Calu3 (cell line): Measurements from ENCODE around the gene CDX2. TPM values are rescaled to one million over a fixed set of nuclear protein-coding genes. Genes with fewer than 3 reads are reported as not detected.

Experiments used
- BruUV-seq: library from RNA; stranded (reverse); fragments of 400-500 nt; replicated peaks from 2 replicates; lab custom pipeline; 2021; lab: Mats Ljungman, UMichigan
- CTCF ChIA-PET: fragments of 300-600 bp; sonication (Branson Sonifier 250); formaldehyde crosslinking; loops from one replicate; lab custom pipeline; 2022; ENCODE audit warnings: antibody characterized with exemption; lab: Charles Lee
- DNase-seq: peaks from one replicate; pipeline ENCODE4 v3.0.0; 2022
- H3K27ac Mint-ChIP-seq: one replicate; pipeline ENCODE4 v1.8.0; 2022; ENCODE audit warnings: mixed read lengths; ENCODE audit not compliant: unreplicated experiment
- H3K27me3 Mint-ChIP-seq: one replicate; pipeline ENCODE4 v1.8.0; 2022; ENCODE audit warnings: mixed read lengths; ENCODE audit not compliant: unreplicated experiment
- H3K36me3 Mint-ChIP-seq: one replicate; pipeline ENCODE4 v1.8.0; 2022; ENCODE audit warnings: mild to moderate bottlenecking, moderate library complexity, mixed read lengths; ENCODE audit not compliant: insufficient read depth, unreplicated experiment
- H3K4me1 Mint-ChIP-seq: one replicate; pipeline ENCODE4 v1.8.0; 2022; ENCODE audit warnings: mild to moderate bottlenecking, low read depth, mixed read lengths; ENCODE audit not compliant: unreplicated experiment
- H3K4me3 Mint-ChIP-seq: one replicate; pipeline ENCODE4 v1.8.0; 2022; ENCODE audit warnings: mild to moderate bottlenecking, low read depth, moderate library complexity, mixed read lengths; ENCODE audit not compliant: unreplicated experiment
- H3K9me3 Mint-ChIP-seq: one replicate; pipeline ENCODE4 v1.8.0; 2022; ENCODE audit warnings: low read depth, mixed read lengths; ENCODE audit not compliant: unreplicated experiment
- intact Hi-C: fragments of 100-400 bp; cut with micrococcal nuclease; formaldehyde crosslinking; loops from one replicate; pipeline ENCODE4 v1.10.0; 2022; ENCODE audit not compliant: unreplicated experiment
- total RNA-seq: library from RNA; stranded (reverse); gene quantifications from 2 replicates; pipeline ENCODE4 v1.2.3, GENCODE V29; 2022
- TF ChIP-seq, protein P1 (sequence below): fragments of 200-600 bp; IDR thresholded peaks from one replicate; pipeline ENCODE4 v1.8.0; 2022; ENCODE audit warnings: antibody characterized with exemption; ENCODE audit not compliant: unreplicated experiment

CDX2 gene
- total RNA-seq, 1 experiment from 2014 or later = not detected

DNA sequence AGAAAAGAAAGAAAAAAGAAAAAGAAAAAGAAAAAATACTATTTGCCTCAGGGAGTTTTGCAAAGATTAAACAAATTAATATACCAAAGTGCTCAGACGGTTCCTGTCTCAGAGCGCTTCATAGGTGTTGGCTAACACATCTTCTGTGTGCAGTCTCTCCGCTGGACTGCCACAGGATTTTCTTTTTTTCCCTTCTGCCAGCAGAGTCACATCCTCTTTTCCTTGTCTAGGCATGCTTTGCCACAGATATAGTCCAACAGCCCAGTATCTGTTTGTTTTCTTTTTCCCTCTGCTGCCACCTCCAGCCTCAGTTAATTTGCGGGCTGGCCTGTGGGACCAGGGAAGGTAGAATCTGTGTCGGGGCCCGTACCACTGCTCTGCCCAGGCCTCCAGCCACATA lies 22.8 kb upstream of the CDX2 start:
- no TSS peak for BruUV-seq
- H3K36me3 Mint-ChIP-seq = no peaks in the 10 kb centered on the region
- H3K4me1 Mint-ChIP-seq = no peaks in the 10 kb centered on the region
- no peak overlapping the region for H3K27ac Mint-ChIP-seq
- peaks cover 29% of the 10 kb centered on the region for H3K27me3 Mint-ChIP-seq
- TF ChIP-seq, protein P1, sequence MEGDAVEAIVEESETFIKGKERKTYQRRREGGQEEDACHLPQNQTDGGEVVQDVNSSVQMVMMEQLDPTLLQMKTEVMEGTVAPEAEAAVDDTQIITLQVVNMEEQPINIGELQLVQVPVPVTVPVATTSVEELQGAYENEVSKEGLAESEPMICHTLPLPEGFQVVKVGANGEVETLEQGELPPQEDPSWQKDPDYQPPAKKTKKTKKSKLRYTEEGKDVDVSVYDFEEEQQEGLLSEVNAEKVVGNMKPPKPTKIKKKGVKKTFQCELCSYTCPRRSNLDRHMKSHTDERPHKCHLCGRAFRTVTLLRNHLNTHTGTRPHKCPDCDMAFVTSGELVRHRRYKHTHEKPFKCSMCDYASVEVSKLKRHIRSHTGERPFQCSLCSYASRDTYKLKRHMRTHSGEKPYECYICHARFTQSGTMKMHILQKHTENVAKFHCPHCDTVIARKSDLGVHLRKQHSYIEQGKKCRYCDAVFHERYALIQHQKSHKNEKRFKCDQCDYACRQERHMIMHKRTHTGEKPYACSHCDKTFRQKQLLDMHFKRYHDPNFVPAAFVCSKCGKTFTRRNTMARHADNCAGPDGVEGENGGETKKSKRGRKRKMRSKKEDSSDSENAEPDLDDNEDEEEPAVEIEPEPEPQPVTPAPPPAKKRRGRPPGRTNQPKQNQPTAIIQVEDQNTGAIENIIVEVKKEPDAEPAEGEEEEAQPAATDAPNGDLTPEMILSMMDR = no peak
- intact Hi-C loops = no loop called here
- CTCF ChIA-PET = no interaction called here
- H3K9me3 Mint-ChIP-seq = no peaks in the 10 kb centered on the region
- no peak overlapping the region for H3K4me3 Mint-ChIP-seq
- DNase-seq = no peak

DNA sequence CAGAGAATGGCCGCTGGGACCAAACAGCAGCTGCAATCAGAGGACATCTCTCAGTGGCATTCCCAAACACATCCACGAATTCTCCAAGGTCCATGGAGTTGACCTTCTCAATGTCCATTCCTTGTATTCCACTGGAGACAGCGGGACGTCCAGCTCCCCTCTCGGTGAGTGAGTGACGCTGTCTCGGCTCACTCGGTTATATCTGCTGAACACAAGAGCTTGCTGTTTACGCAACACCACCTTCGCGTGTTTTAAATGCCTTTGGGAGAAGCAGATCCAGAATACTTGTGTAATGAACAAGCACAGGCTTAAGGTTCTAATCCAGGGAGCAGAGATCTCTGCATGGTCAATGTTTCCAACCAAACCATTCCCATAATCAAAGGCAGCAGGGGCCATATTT lies 19.4 kb upstream of the CDX2 start, which contains the start of gene URAD:
Gene URAD (minus strand): TSS at position 174 of the 400 bp plus-strand sequence. CDS start 56 bp downstream, at position 118.
- H3K4me1 Mint-ChIP-seq = no peaks in the 10 kb centered on the region
- no peak within 1 kb of the TSS for H3K27ac Mint-ChIP-seq
- TF ChIP-seq, protein P1 = no peak
- no peak for DNase-seq
- H3K27me3 Mint-ChIP-seq = peaks cover 23% of the 10 kb centered on the region
- CTCF ChIA-PET = interaction anchor here (0.6 to 0.7 kb wide), 2 partner anchors 12 to 686 kb away, joined by 4 to 5 read pairs; no protein-coding TSS in a partner anchor
- no peak within 1 kb of the TSS for H3K4me3 Mint-ChIP-seq
- no TSS peak for BruUV-seq
- H3K36me3 Mint-ChIP-seq = no peaks in the 10 kb centered on the region
- no peaks in the 10 kb centered on the region for H3K9me3 Mint-ChIP-seq
- intact Hi-C loops = loop anchor here (10.0 kb wide), 2 partner anchors 154 to 454 kb away; no protein-coding TSS in a partner anchor

DNA sequence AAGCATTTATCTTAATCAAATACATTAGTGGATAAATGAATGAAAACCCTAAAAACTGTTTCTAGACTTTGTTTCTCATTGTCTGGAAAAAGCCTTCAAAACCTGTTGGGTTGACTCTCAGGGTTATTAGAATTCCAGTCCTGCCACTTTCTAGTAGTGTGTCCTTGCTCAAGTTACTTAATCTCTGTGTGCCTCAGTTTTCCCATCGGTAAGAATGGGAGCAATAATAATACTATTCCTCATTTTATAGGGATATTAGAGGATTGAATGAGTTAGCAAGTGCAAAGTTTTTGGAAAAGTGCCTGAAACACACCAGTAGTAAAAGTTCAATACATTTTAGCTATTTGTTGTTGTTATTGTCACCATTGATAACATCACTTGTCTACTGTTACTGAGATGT lies 16.5 kb upstream of the CDX2 start:
- intact Hi-C loops = loop anchor here (2.0 to 10.0 kb wide), 3 partner anchors 151 to 611 kb away; no protein-coding TSS in a partner anchor
- BruUV-seq = no TSS peak
- CTCF ChIA-PET = no interaction called here
- DNase-seq = no peak
- Mint-ChIP-seq H3K36me3 (no peaks in the 10 kb centered on the region), H3K9me3 (no peaks in the 10 kb centered on the region), H3K27me3 (peaks cover 52% of the 10 kb centered on the region), H3K4me1 (no peaks in the 10 kb centered on the region), H3K27ac (no peak overlapping the region), H3K4me3 (no peak overlapping the region)
- TF ChIP-seq, protein P1 = no peak

DNA sequence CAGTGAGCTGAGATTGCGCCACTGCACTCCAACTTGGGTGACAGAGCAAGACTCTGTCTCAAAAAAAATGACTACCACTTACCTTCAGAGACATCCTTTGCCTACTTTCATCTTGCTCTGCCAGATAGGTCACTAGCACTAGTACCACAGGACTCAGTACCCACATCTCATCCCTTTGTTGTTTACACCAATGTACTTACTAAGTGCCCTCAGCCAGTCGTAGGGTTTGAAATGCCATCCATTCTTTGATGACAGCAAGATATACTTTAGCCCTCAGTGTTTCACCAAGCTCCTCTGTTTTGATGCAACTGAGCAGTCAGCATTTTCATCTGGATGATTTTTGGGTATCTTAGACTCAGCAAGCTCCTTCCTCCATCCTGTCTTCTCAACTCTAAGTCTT lies 13.2 kb upstream of the CDX2 start:
- Mint-ChIP-seq H3K4me1 (peaks cover 14% of the 10 kb centered on the region), H3K27ac (no peak overlapping the region), H3K27me3 (peaks cover 76% of the 10 kb centered on the region), H3K9me3 (no peaks in the 10 kb centered on the region), H3K36me3 (no peaks in the 10 kb centered on the region), H3K4me3 (no peak overlapping the region)
- no TSS peak for BruUV-seq
- intact Hi-C loops = loop anchor here (5.0 to 10.0 kb wide), 3 partner anchors 148 to 448 kb away; no protein-coding TSS in a partner anchor
- no peak for DNase-seq
- TF ChIP-seq, protein P1 = no peak
- CTCF ChIA-PET = interaction anchor here (1.1 to 1.4 kb wide), 2 partner anchors 29 to 620 kb away, joined by 3 read pairs; no protein-coding TSS in a partner anchor
